DMS 273 treated with DMSO at 0.1 percent for 48 hours (cell line): ENCODE results near the gene GNL3.
A peak's percentile ranks its signal among the peaks of the same experiment; 100 is the strongest.
"Not testable (repeated sequence)": the region's sequence is repeated elsewhere in the genome, so short reads cannot be mapped to it uniquely, and the experiment has no call there.

Experiments
- DNase-seq: peaks from one replicate; lab custom pipeline; 2025; lab: John Stamatoyannopoulos, UW

Gene GNL3

GRCh38 chr3:52685709-52686691 lies at the start of gene GNL3, which contains the start of gene PBRM1:
Gene GNL3, plus strand, starts transcription at chr3:52686032. Its CDS starts 61 bp downstream, at chr3:52686093.
Gene PBRM1, minus strand, starts transcription at chr3:52685913.
- DNase-seq, result peak; percentile 60

DNA sequence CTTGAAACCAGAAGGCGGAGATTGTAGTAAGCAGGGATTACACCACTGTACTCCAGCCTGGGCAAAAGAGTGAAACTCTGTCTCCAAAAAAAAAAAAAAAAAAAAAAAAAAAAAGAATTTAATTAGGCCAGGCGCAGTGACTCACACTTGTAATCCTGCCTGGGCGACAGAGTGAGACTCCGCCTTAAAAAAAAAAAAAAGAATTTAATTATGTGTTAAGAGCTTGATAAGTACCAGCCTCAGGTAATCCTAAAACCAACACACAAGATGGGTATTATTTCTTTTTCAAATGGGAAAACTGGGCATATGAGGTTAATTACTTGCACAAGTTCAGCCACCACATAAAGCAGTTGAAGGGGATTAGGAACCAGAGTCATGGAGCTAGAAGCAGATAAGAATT lies 49.2 kb upstream of the GNL3 start:
- no peak for DNase-seq

- DNase-seq, result no peak
Measured at GRCh38 chr3:52645549-52645948, 40.3 kb upstream of the GNL3 start.

DNA sequence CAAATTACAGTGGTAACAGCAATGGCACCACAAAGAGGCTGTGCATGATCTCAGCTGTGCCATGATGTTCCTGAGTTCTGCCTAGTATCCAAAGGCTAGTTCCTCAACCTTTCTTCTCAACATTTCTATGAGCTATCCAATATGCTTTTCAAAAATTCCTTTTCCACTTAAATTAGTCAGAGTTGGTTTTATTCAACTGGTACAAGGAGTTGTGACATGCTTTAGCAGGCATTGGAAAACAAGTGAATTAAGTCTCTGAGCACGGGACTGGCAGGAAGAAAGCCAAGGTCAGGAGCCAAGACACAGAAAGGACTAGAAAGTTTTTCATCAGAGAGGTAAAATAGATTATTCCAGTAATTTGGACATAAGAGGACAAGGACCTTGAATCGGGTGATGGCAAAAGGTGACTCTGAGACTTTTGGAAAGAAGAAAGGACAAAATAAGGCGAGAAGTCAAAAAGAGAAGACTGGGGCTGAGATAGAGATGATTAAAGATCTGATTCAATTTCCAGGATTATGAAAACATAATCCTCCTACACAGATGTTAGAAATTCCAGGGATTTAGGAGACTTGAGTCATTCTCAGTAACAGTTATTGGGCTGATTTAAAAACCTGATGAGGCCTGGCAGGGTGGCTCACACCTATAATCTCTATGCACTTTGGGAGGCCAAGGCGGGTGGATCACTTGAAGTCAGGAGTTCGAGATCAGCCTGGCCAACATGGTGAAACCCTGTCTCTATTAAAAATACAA lies 36.2 kb upstream of the GNL3 start:
- DNase-seq, result no peak

DNA sequence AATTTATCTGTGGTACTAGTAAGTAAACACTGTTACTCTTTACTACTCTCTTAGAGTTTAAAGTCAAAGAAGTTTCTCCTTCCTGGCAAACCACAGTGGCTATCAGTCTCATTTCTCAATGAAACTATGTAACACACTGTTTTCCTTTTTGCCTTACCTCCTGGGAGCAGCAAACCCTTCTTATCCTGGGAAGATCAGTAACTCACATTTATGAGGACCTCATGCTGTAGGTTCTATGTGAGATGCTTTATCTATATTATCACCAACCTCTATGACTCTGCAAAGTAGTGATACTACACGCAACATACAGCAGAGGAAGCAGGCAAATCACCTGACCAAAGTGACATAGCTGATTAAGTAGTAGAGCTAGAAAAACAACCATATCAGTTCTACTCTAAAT lies 35.4 kb upstream of the GNL3 start:
- DNase-seq, result no peak

- DNase-seq, result no peak
Measured at GRCh38 chr3:52651592-52651991, 34.2 kb upstream of the GNL3 start.

- no peak for DNase-seq
Measured at GRCh38 chr3:52655895-52656294, 29.9 kb upstream of the GNL3 start.

DNA sequence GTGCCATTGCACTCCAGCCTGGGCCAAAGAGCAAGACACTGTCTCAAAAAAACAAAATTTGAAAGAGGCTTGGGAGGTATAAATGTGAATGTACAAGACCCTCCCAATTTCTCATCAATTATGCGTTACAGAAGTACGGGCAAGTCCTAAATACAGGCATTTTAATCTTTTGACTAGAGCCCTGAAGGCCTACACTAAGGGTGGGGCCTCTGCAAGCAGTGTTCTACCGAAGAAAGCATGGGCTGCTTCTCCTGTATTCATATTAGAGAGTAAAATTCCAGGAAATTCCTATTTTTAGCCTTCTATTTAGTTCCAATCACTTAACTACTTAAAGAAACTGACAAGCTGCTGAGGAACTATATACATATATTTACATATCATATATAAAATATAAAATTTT lies 25.8 kb upstream of the GNL3 start:
- DNase-seq, result no peak

DNA sequence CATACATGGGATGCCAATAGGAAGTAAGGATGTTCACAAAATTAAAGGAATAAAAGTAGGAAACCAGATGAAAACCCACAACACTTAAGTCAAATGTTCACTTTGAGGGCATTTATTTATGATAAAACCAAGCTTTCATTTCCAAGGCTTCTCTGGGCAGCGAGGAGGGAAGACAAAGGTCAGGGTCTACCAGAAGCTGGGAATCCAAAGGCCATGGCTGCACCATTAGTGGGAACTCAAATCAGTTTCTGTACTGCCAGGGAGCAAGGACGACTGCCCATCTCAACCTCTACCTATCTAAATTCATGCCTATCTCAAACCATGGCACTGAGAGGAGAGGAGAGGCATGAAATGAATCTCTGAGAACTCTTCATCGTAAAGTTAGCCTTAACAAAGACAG lies 22.7 kb upstream of the GNL3 start:
- no peak for DNase-seq

DNA sequence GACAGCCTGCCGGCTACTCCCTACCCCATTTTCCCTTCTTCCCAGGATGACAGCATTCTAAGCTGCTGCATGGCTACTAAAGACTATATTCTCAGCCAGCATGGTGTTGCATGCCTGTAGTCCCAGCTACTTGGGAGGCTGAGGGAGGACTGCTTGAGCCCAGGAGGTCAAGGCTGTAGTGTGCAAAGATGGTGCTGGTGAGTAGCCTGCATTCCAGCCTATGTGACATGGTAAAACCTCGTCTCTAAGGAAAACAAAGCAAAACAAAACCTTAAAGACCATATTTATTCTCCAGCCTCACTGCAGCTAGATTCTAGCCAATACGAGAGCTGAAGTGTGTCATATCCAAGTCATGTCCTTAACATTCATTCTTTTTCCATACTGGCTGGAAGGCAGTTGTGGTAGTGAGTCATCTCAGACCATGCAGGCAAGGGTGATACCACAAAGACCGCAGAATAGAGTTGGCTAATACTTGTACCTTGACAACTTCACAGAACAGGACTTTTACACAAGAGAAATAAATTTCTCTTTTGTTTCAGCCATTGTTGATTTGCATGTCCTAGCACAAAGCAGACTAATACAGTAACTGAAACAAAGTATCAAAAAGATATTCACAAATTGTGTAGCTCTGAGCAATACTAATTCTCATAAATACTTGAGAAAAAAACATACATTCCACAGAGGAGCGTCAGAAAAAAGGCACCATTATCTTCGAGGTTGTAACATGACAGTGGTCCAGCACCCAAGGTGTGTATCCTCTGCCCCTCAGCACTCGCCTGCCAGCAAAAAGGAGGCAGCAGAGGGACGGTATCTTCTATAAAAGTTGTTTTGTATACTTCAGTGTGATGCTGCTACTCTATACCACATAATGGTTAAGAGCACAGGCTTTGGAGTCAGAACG lies 15.0 kb upstream of the GNL3 start:
- DNase-seq, result no peak

DNA sequence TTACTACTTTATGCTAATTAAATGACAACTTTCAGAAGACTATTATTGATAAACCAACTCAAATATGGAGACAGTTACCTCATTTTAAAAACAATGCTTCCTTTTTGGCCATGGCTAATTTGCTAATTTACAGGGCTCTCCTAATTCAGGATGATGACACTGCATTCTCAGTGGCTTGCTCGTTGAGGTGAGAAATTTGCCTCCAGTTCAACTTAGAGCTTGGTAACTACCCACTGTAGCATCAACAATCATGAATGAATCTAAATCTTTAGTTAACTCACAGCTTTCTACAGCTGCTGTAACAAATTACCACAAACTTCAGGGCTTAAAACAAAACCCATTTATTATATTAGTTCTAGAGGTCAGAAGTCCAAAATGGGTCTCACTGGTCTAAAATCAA lies 14.2 kb upstream of the GNL3 start:
- DNase-seq, result no peak

DNA sequence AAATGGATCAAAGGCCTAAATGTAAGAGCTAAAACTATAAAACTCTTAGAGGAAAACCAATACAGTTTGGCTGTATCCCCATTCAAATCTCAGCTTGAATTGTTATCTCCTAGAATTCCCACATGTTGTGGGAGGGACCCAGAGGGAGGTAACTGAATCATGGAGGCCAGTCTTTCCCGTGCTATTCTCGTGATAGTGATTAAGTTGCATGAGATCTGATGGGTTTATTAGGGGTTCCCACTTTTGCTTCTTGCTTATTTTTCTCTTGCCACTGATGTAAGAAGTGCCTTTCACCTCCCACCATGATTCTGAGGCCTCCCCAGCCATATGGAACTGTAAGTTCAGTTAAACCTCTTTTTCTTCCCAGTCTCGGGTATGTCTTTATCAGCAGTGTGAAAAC lies 9.6 kb upstream of the GNL3 start:
- not testable (repeated sequence) for DNase-seq

DNA sequence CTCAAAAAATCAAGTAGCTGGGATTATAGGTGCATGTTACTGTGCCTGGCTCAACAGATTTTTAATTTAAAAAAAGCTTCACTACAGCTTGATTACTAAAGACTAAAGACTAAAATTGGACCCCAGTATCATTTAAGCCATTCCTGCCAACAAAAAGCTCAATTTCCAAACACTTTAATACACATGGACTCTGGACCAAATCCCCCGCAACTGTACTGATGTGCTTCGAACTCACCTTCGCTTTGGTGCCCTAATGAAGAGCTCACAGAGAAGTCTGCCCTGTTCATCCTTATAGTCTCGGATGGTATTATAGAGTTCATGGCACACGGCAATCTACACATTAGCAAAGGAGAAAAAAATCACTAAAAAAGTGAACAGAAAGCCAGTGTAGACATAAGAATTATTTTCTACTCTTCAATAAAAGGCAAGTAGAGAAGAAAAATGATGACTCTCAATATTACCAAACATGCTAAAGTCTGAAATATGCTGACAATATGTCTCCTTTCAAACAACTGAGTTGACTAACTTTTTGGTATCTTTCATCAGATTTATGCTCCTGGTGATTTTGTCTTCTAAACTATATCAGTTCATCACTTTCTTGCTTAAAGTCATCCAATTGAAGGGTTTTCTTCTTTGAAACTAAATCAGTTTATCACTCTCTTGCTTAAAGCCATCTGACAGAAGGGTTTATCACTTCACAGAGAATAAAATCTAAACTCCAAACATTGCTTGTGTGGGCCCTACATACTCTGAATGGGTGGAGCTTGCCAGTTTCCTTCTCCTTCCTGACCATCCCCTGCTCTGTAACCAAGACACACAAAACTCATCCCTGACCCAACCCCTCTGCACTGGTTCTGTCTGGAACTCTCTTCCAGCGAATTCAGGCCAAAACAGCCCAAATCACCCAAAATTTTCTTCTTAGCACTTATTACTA lies 7.3 kb upstream of the GNL3 start:
- no peak for DNase-seq

DNA sequence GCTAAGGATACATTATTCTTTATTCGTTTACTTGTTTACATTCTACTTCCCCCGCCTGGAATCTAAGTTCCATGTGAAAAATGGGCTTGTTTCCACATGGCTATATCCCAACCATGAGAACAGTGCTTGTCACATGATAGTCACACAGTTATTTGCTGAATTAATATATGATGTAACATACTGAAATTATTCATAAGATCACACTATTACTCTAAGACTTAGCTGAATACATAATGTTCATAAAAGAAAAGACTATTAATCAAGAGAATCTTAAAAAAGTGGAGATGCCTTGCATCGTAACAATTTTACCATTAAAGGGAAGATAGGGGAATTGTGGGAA lies 6.7 kb upstream of the GNL3 start:
- DNase-seq, result no peak

DNA sequence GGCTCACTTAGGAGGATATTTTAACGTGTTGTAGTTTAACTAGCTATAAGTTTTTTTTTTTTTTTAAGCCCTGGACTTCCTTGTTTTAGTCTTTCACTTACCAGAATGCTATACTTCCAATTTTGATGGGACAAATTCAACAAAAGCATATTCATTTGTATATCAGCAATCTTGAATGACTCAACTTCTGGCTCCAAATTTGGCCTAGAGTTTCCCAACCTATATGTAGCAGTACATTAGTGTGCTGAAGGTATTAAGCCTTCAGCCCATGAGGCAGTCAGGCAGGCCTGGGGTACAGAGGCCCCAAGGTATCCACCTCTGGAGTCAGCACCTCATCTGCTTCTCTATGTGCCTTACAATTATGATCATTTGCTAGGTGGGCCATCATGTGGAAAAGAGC lies 6.0 kb upstream of the GNL3 start:
- no peak for DNase-seq

DNA sequence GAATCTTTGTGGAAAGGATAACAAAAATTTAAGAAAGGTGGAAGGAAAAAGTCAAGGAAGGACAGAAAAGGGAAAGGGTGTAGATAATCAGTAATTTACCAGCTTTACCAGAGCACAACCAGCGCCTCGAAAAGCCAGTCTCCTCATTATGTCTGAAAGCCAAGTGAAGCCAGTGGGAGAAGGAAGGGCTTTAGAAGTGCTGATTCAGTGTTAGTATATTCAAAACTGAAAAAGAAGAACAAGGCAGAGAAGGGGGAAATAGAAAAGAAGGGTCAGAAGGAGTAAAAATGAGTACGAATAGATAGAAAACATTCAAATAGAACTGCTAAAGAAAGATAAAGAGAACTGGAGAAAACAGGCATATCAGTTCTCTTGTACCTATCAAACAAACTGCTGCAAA lies 4.2 kb upstream of the GNL3 start:
- no peak for DNase-seq

DNA sequence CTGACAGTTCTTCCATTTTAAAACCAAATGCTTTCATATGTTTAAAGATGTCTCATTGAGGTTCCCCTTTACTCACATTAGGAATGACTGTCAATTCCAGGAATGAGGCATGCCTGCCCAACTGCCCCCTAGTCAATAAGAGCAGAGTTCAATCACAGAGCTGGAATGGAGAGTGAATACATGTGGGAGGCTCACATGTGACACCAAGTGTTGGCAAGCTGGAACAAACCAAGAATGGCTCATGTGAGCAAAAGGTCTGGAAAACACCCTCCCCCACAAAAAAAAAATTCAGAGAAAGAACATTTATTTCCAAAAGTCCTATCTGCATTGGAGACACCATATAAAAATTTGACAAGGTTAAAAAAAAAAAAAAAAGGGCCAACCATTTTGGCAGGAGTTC lies 3.8 kb upstream of the GNL3 start:
- DNase-seq, result no peak

DNA sequence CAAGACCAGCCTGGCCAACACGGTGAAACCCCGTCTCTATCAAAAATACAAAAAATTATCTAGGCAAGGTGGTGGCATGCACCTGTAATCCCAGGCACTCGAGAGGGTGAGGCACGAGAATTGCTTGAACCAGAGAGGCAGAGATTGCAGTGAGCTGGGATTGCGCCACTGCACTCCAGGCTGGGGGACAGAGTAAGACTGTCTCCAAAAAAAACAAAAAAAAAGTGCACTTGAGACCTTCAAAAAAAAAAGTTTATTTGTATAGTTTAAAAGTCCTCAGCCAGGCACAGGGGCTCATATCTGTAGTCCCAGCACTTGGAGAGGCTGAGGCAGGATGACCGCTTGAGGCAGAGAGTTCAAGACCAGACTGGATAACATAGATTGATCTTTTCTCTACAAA lies 2.2 kb upstream of the GNL3 start:
- no peak for DNase-seq

- DNase-seq, result no peak
Measured at GRCh38 chr3:52684184-52684583, 1.6 kb upstream of the GNL3 start.

- DNase-seq, result no peak
Measured at GRCh38 chr3:52685285-52685708, 535 bp upstream of the GNL3 start.

GRCh38 chr3:52688266-52688665 lies 2.4 kb downstream of the GNL3 start:
- no peak for DNase-seq
